ENCODE data around the gene FOXRED1. TPM values are rescaled to one million over a fixed set of nuclear protein-coding genes. Genes with fewer than 3 reads are reported as not detected.

Gene FOXRED1
- total RNA-seq, 1 donor from 2014 or later: 28.1 TPM

DNA sequence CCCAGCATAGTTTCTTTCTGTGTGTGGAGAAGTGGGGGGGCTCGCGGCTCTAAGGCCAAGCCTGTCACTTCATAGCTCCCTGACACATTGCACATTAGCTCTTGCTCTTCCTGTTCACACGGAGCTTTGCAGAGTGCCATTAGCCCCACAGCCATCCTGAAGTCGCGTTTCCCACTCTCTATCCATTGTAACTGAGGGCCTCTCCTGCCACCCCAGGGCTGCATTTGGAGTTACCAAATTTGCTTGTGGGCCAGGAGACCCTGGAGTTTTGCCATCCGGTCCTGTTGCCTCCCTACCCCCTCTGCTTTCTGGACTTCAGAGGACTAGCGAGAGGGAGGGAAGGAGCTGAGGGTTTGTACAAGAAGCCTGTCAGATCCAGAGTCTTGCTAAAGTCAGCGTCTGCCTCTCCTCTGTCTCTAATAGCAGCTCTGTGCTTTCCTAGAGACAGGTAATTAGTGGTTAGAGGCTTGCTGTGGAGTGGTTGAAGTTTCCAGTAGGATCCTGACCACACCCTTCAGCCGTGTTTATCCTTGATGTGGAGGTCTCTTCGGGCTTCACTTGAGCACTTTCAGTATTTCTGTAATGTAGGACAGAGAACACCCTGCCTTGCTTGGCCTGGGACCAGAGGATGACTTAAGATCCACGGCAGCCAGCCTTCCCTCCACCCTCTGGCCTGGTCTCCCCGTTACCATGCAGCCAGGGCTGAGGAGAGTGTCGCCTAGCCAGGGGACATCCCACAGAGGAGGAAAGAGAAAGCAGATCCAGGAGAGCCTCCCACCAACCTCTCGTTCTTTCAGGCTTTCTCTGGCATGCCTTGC is 49.0 kb downstream of the FOXRED1 start:
- TF ChIP-seq CTCF (conservative IDR thresholded peaks at IDR 0.05; ENCODE audit: low read depth, low read length): no peak
- DNase-seq (ENCODE audit: low read depth): no peak
- H3K4me3 ChIP-seq (ENCODE audit: low read depth, low read length): no peak overlapping the region

- no peak for DNase-seq (ENCODE audit: low read depth)
- no peak for TF ChIP-seq CTCF (conservative IDR thresholded peaks at IDR 0.05; ENCODE audit: low read depth, low read length)
- no peak overlapping the region for H3K4me3 ChIP-seq (ENCODE audit: low read depth, low read length)
These were observed 49.8 kb downstream of the FOXRED1 start for GRCh38 chr11:126318574-126319373.

- no peak overlapping the region for H3K4me3 ChIP-seq (ENCODE audit: low read depth, low read length)
- no peak for DNase-seq (ENCODE audit: low read depth)
- no peak for TF ChIP-seq CTCF (conservative IDR thresholded peaks at IDR 0.05; ENCODE audit: low read depth, low read length)
These were observed 50.4 kb downstream of the FOXRED1 start for GRCh38 chr11:126319374-126319740.

DNA sequence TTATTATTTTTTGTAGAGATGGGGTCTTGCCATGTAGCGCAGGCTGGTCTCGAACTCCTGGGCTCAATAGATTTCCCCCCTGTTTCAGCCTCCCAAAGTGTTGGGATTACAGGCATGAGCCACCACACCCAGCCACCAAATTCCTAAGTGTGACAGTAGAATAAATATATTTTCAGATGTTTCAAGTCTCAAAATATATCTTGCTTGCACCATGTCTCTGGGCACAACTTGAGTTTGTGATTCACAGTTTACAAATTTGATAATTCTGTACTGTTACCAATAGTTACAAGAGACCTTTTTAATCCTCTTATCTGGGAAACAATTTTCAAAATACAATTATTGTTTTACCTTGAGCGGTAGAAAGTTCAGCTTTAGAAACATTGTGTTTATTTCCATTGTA is 54.0 kb downstream of the FOXRED1 start:
- no peak overlapping the region for H3K4me3 ChIP-seq (ENCODE audit: low read depth, low read length)
- TF ChIP-seq CTCF (conservative IDR thresholded peaks at IDR 0.05; ENCODE audit: low read depth, low read length): no peak
- no peak for DNase-seq (ENCODE audit: low read depth)

GRCh38 chr11:126327281-126328000 is 58.5 kb downstream of the FOXRED1 start:
- peak; percentile 44 for DNase-seq (ENCODE audit: low read depth)
- TF ChIP-seq CTCF (conservative IDR thresholded peaks at IDR 0.05; ENCODE audit: low read depth, low read length): no peak
- H3K4me3 ChIP-seq (ENCODE audit: low read depth, low read length): no peak overlapping the region

Other genes with a start within 250 kb of the FOXRED1 start
- gene CDON, start 206.3 kb upstream of the FOXRED1 start, total RNA-seq: 3.3 and 4.9 TPM in 2 replicates
- 18.2 and 24.9 TPM in 2 replicates for gene RPUSD4, start 57.5 kb upstream of the FOXRED1 start, total RNA-seq
- 26.0 and 28.1 TPM in 2 replicates for gene FAM118B, start 57.4 kb upstream of the FOXRED1 start, total RNA-seq
- 54.8 and 76.3 TPM in 2 replicates for gene SRPRA, start 259 bp upstream of the FOXRED1 start, total RNA-seq
- gene TIRAP, start 13.9 kb downstream of the FOXRED1 start, total RNA-seq: 2.3 and 3.8 TPM in 2 replicates
- gene DCPS, start 34.9 kb downstream of the FOXRED1 start, total RNA-seq: 17.2 and 24.1 TPM in 2 replicates
- 15.9 and 24.2 TPM in 2 replicates for gene ST3GAL4, start 86.5 kb downstream of the FOXRED1 start, total RNA-seq